OCI-LY7 (cell line): ENCODE data around the gene HDAC10. TPM values are rescaled to one million over a fixed set of nuclear protein-coding genes. Genes with fewer than 3 reads are reported as not detected.

Experiments
- BruUV-seq: library from RNA; stranded (reverse); fragments of 400-500 nt; replicated peaks from 2 replicates; lab custom pipeline; 2021; lab: Mats Ljungman, UMichigan
- CTCF ChIA-PET: fragments of 300-600 bp; sonication (Branson Sonifier 250); formaldehyde crosslinking; loops from one replicate; lab custom pipeline; 2022; ENCODE audit warnings: antibody characterized with exemption; ENCODE audit not compliant: unreplicated experiment; lab: Charles Lee
- POLR2A ChIA-PET: fragments of 300-600 bp; sonication (Branson Sonifier 250); formaldehyde crosslinking; loops from one replicate; lab custom pipeline; 2022; ENCODE audit warnings: antibody characterized with exemption; lab: Charles Lee
- DNase-seq: peaks from one replicate; pipeline ENCODE4 v3.0.0-alpha.2; 2015; ENCODE audit warnings: low spot score
- H2AFZ ChIP-seq: fragments of 200-600 bp; sonication (generic), shearing (Covaris generic); 2 replicates; pipeline ENCODE4 v1.6.1; 2014; ENCODE audit warnings: mild to moderate bottlenecking, antibody characterized with exemption, low read length, moderate library complexity
- H3K27ac ChIP-seq: fragments of 200-600 bp; sonication (generic); 2 replicates; pipeline ENCODE4 v1.5.1; 2014; ENCODE audit warnings: mixed run types, low read depth, mild to moderate bottlenecking, moderate library complexity, low read length, inconsistent platforms; ENCODE audit not compliant: poor library complexity, severe bottlenecking
- H3K36me3 ChIP-seq: fragments of 200-600 bp; sonication (generic); 2 replicates; pipeline ENCODE4 v1.6.1; 2014; ENCODE audit warnings: mild to moderate bottlenecking, antibody characterized with exemption, low read length, moderate library complexity, mixed read lengths; ENCODE audit not compliant: insufficient read depth
- H3K4me1 ChIP-seq: fragments of 200-600 bp; sonication (generic); 2 replicates; pipeline ENCODE4 v1.5.1; 2014; ENCODE audit warnings: mild to moderate bottlenecking, low read length; ENCODE audit not compliant: insufficient read depth, poor library complexity, severe bottlenecking
- H3K4me2 ChIP-seq: fragments of 200-600 bp; sonication (generic); 2 replicates; pipeline ENCODE4 v1.6.1; 2014; ENCODE audit warnings: mild to moderate bottlenecking, low read length
- H3K4me3 ChIP-seq: fragments of 200-600 bp; sonication (generic); 2 replicates; pipeline ENCODE4 v1.5.1; 2014; ENCODE audit warnings: mild to moderate bottlenecking, low read depth, low read length; ENCODE audit not compliant: poor library complexity, severe bottlenecking
- H3K79me2 ChIP-seq: fragments of 200-600 bp; sonication (generic); 2 replicates; pipeline ENCODE4 v1.6.1; 2016; ENCODE audit warnings: low read depth, mild to moderate bottlenecking, low read length, moderate library complexity, mixed read lengths; ENCODE audit not compliant: insufficient read depth
- H3K9me2 ChIP-seq: fragments of 200-600 bp; sonication (generic); 2 replicates; pipeline ENCODE4 v1.6.1; 2016; ENCODE audit warnings: mild to moderate bottlenecking, low read length, mixed read lengths; ENCODE audit not compliant: insufficient read depth
- H3K9me3 ChIP-seq: fragments of 200-600 bp; sonication (generic); 2 replicates; pipeline ENCODE4 v1.6.1; 2014; ENCODE audit warnings: mild to moderate bottlenecking, mixed run types, low read length, mixed read lengths
- H4K20me1 ChIP-seq: fragments of 200-600 bp; sonication (generic); 2 replicates; pipeline ENCODE4 v1.6.1; 2014; ENCODE audit warnings: mild to moderate bottlenecking, antibody characterized with exemption, low read length, moderate library complexity, mixed read lengths; ENCODE audit not compliant: insufficient read depth
- CTCF ChIP-seq: fragments of 200-600 bp; sonication (generic); conservative IDR thresholded peaks from 2 replicates; pipeline ENCODE4 v1.5.1; 2014; ENCODE audit warnings: mild to moderate bottlenecking, antibody characterized with exemption, low read length, moderate library complexity, mixed read lengths
- EZH2phosphoT487 ChIP-seq: fragments of 200-600 bp; sonication (generic); IDR thresholded peaks from 2 replicates; pipeline ENCODE4 v1.6.1; 2018; ENCODE audit warnings: low read depth, borderline replicate concordance, mild to moderate bottlenecking, mixed run types, antibody characterized with exemption, low read length, moderate library complexity, mixed read lengths
- intact Hi-C: fragments of 100-400 bp; cut with micrococcal nuclease; formaldehyde crosslinking; loops from one replicate; pipeline ENCODE4 v1.10.0; 2022; ENCODE audit not compliant: unreplicated experiment
- total RNA-seq, 2 experiments: library from RNA; depleted of rRNA in 1 of 2; stranded (reverse); fragments of >200 nt in 1 of 2; shearing (Covaris generic) in 1 of 2; gene quantifications; 2 replicates each; pipeline ENCODE4 v1.2.3, GENCODE V29; 2014 to 2022

Gene HDAC10
- total RNA-seq, 2 experiments from 2014 or later: 49.4 to 74.9 TPM

GRCh38 chr22:50199829-50200460, 51.1 kb downstream of the HDAC10 start:
- Histone ChIP-seq H4K20me1 (0 out of 2 replicates have a peak, but pooled peaks cover 8% of the 10 kb centered on the region), H3K36me3 (peaks cover 53% of the 10 kb centered on the region), H2AFZ (no peak overlapping the region), H3K27ac (peak overlapping the region; percentile 34), H3K4me3 (peak overlapping the region; percentile 98), H3K9me3 (peaks cover 8% of the 10 kb centered on the region; the same call in 1 of the 2 replicates), H3K79me2 (peaks cover 32% of the 10 kb centered on the region), H3K4me1 (peaks cover 19% of the 10 kb centered on the region), H3K9me2 (no peaks in the 10 kb centered on the region), H3K4me2 (peak overlapping the region; percentile 92)
- no peak for TF ChIP-seq EZH2phosphoT487
- TF ChIP-seq CTCF: no peak
- intact Hi-C loops: loop anchor here (2.0 kb wide), 1 partner anchor 51 kb away; no protein-coding TSS in a partner anchor
- ChIA-PET POLR2A (no interaction called here), CTCF (no interaction called here)
- no TSS peak for BruUV-seq
- peak; percentile 24 for DNase-seq

GRCh38 chr22:50199251-50199721, 51.8 kb downstream of the HDAC10 start:
- Histone ChIP-seq H3K9me2 (no peaks in the 10 kb centered on the region), H3K4me3 (no peak overlapping the region), H3K27ac (peak overlapping the region; percentile 34), H3K4me1 (peaks cover 25% of the 10 kb centered on the region), H2AFZ (no peak overlapping the region), H3K36me3 (peaks cover 54% of the 10 kb centered on the region), H3K9me3 (peaks cover 8% of the 10 kb centered on the region; the same call in 1 of the 2 replicates), H4K20me1 (0 out of 2 replicates have a peak, but pooled peaks cover 8% of the 10 kb centered on the region), H3K79me2 (peaks cover 27% of the 10 kb centered on the region), H3K4me2 (peak overlapping the region; percentile 92; the same call in 1 of the 2 replicates)
- intact Hi-C loops: no loop called here
- ChIA-PET POLR2A (no interaction called here), CTCF (no interaction called here)
- no peak for TF ChIP-seq CTCF
- no peak for TF ChIP-seq EZH2phosphoT487
- DNase-seq: no peak
- BruUV-seq: no TSS peak

- CTCF ChIA-PET: no interaction called here
These were observed 52.4 kb downstream of the HDAC10 start for GRCh38 chr22:50198624-50199017.

More at GRCh38 chr22:50198624-50199017, 52.4 kb downstream of the HDAC10 start:
- POLR2A ChIA-PET: no interaction called here
- Histone ChIP-seq H3K4me2 (no peak overlapping the region), H3K36me3 (peaks cover 57% of the 10 kb centered on the region), H3K4me3 (no peak overlapping the region), H3K4me1 (peaks cover 26% of the 10 kb centered on the region), H3K9me2 (no peaks in the 10 kb centered on the region), H3K9me3 (peaks cover 8% of the 10 kb centered on the region; the same call in 1 of the 2 replicates), H2AFZ (no peak overlapping the region), H3K27ac (no peak overlapping the region), H3K79me2 (peaks cover 23% of the 10 kb centered on the region), H4K20me1 (0 out of 2 replicates have a peak, but pooled peaks cover 8% of the 10 kb centered on the region)
- TF ChIP-seq CTCF (no peak), EZH2phosphoT487 (no peak)
- BruUV-seq: no TSS peak
- intact Hi-C loops: no loop called here
- DNase-seq: no peak
